Neural progenitor cell (in vitro differentiated cells): Measurements from ENCODE around the gene ZNF385C. TPM values are rescaled to one million over a fixed set of nuclear protein-coding genes. Genes with fewer than 3 reads are reported as not detected.
A peak's percentile ranks its signal among the peaks of the same experiment; 100 is the strongest.

ENCODE experiments used
- DNase-seq: peaks from one replicate; pipeline ENCODE4 v3.0.0-alpha.2; 2016; ENCODE audit warnings: low spot score
- H2AFZ ChIP-seq: fragments of 200-600 bp; sonication (generic); replicated peaks from 2 replicates; pipeline ENCODE4 v1.6.1; 2016; ENCODE audit warnings: antibody characterized with exemption
- H3F3A ChIP-seq: fragments of 200-600 bp; sonication (generic); 2 replicates; pipeline ENCODE4 v1.6.1; 2016; ENCODE audit warnings: antibody characterized with exemption, low read depth
- H3K27ac ChIP-seq: fragments of 200-600 bp; sonication (generic); 2 replicates; pipeline ENCODE4 v1.5.1; 2016; ENCODE audit warnings: mild to moderate bottlenecking
- H3K27me3 ChIP-seq: fragments of 200-600 bp; sonication (generic); 2 replicates; pipeline ENCODE4 v1.6.1; 2016; ENCODE audit warnings: mild to moderate bottlenecking, moderate library complexity
- H3K36me3 ChIP-seq: fragments of 200-600 bp; sonication (generic); 2 replicates; pipeline ENCODE4 v1.5.1; 2016
- H3K4me1 ChIP-seq: fragments of 200-600 bp; sonication (generic); 2 replicates; pipeline ENCODE4 v1.6.1; 2016; ENCODE audit warnings: mixed run types
- H3K4me2 ChIP-seq: fragments of 200-600 bp; sonication (generic); 2 replicates; pipeline ENCODE4 v1.6.1; 2016
- H3K4me3 ChIP-seq: fragments of 200-600 bp; sonication (generic); 2 replicates; pipeline ENCODE4 v1.5.1; 2016
- H3K79me2 ChIP-seq: fragments of 200-600 bp; sonication (generic); 2 replicates; pipeline ENCODE4 v1.6.1; 2016; ENCODE audit warnings: low read depth
- H3K9ac ChIP-seq: fragments of 200-600 bp; sonication (generic); 2 replicates; pipeline ENCODE4 v1.6.1; 2016
- H3K9me3 ChIP-seq: fragments of 200-600 bp; sonication (generic); 2 replicates; pipeline ENCODE4 v1.5.1; 2016; ENCODE audit warnings: low read depth
- H4K20me1 ChIP-seq: fragments of 200-600 bp; sonication (generic); 2 replicates; pipeline ENCODE4 v1.6.1; 2016; ENCODE audit warnings: low read depth
- H3K27ac Mint-ChIP-seq: 3 replicates; pipeline ENCODE4 v1.8.0; 2021; ENCODE audit warnings: mixed read lengths
- H3K27me3 Mint-ChIP-seq: 2 replicates; pipeline ENCODE4 v1.8.0; 2022; ENCODE audit warnings: low read depth, mild to moderate bottlenecking, inconsistent platforms, moderate library complexity, mixed read lengths; ENCODE audit not compliant: insufficient read depth
- H3K36me3 Mint-ChIP-seq: 3 replicates; pipeline ENCODE4 v1.8.0; 2021; ENCODE audit warnings: mixed read lengths
- H3K4me1 Mint-ChIP-seq: 3 replicates; pipeline ENCODE4 v1.8.0; 2021; ENCODE audit warnings: mixed read lengths
- H3K4me3 Mint-ChIP-seq: 3 replicates; pipeline ENCODE4 v1.8.0; 2021; ENCODE audit warnings: mild to moderate bottlenecking, moderate library complexity, mixed read lengths
- H3K9me3 Mint-ChIP-seq: 3 replicates; pipeline ENCODE4 v1.8.0; 2020; ENCODE audit warnings: mixed read lengths
- CTCF ChIP-seq: fragments of 200-600 bp; sonication (generic); IDR thresholded peaks from 2 replicates; pipeline ENCODE4 v1.5.1; 2017; ENCODE audit warnings: antibody characterized with exemption, mild to moderate bottlenecking
- EZH2 ChIP-seq: fragments of 200-600 bp; sonication (generic); IDR thresholded peaks from 2 replicates; pipeline ENCODE4 v1.6.1; 2017; ENCODE audit warnings: antibody characterized with exemption, mild to moderate bottlenecking, moderate library complexity
- EZH2phosphoT487 ChIP-seq: fragments of 200-600 bp; sonication (generic); IDR thresholded peaks from 2 replicates; pipeline ENCODE4 v1.6.1; 2017; ENCODE audit warnings: antibody characterized with exemption
- total RNA-seq: library from RNA; depleted of rRNA; stranded (reverse); fragments of >200 nt; gene quantifications from 2 replicates; pipeline ENCODE4 v1.2.3, GENCODE V29; 2015; ENCODE audit warnings: low replicate concordance

The ZNF385C gene
- total RNA-seq, 1 donor from 2014 or later: 5.0 TPM

GRCh38 chr17:42055027-42055426, 43.2 kb downstream of the ZNF385C start:
- no peaks in the 10 kb centered on the region for H3K9me3 Mint-ChIP-seq
- Histone ChIP-seq H3F3A (peaks cover 31% of the 10 kb centered on the region), H3K9me3 (no peaks in the 10 kb centered on the region), H3K79me2 (no peaks in the 10 kb centered on the region), H3K36me3 (no peaks in the 10 kb centered on the region), H3K4me3 (peak overlapping the region; percentile 7), H3K9ac (no peak overlapping the region), H2AFZ (no peak overlapping the region), H3K4me1 (peaks cover 30% of the 10 kb centered on the region), H3K27ac (no peak overlapping the region), H3K27me3 (peaks cover 25% of the 10 kb centered on the region), H4K20me1 (no peaks in the 10 kb centered on the region), H3K4me2 (peak overlapping the region; percentile 61)
- DNase-seq: peak; percentile 67
- no peak for TF ChIP-seq EZH2phosphoT487
- no peak for TF ChIP-seq EZH2
- TF ChIP-seq CTCF: no peak
- H3K4me3 Mint-ChIP-seq: no peak overlapping the region
- H3K27ac Mint-ChIP-seq: peak overlapping the region; percentile 57
- H3K27me3 Mint-ChIP-seq: peaks cover 25% of the 10 kb centered on the region
- peaks cover 49% of the 10 kb centered on the region for H3K4me1 Mint-ChIP-seq
- H3K36me3 Mint-ChIP-seq: no peaks in the 10 kb centered on the region

- Histone ChIP-seq H3K36me3 (no peaks in the 10 kb centered on the region), H3K27ac (no peak overlapping the region), H3K4me3 (no peak overlapping the region), H2AFZ (no peak overlapping the region), H3F3A (peaks cover 31% of the 10 kb centered on the region), H3K79me2 (no peaks in the 10 kb centered on the region), H3K4me2 (peak overlapping the region; percentile 49), H3K4me1 (peaks cover 30% of the 10 kb centered on the region), H4K20me1 (no peaks in the 10 kb centered on the region), H3K27me3 (peaks cover 25% of the 10 kb centered on the region), H3K9me3 (no peaks in the 10 kb centered on the region), H3K9ac (no peak overlapping the region)
- H3K4me3 Mint-ChIP-seq: no peak overlapping the region
- no peaks in the 10 kb centered on the region for H3K36me3 Mint-ChIP-seq
- H3K27ac Mint-ChIP-seq: no peak overlapping the region
- peaks cover 25% of the 10 kb centered on the region for H3K27me3 Mint-ChIP-seq
- no peak for DNase-seq
- H3K9me3 Mint-ChIP-seq: no peaks in the 10 kb centered on the region
- TF ChIP-seq EZH2 (no peak), CTCF (no peak), EZH2phosphoT487 (no peak)
- peaks cover 56% of the 10 kb centered on the region for H3K4me1 Mint-ChIP-seq
These were observed 44.4 kb downstream of the ZNF385C start for GRCh38 chr17:42053731-42054500.

- Mint-ChIP-seq H3K4me3 (peak overlapping the region; percentile 27), H3K4me1 (peaks cover 56% of the 10 kb centered on the region), H3K36me3 (no peaks in the 10 kb centered on the region), H3K9me3 (no peaks in the 10 kb centered on the region), H3K27me3 (peaks cover 27% of the 10 kb centered on the region), H3K27ac (no peak overlapping the region)
- no peaks in the 10 kb centered on the region for H4K20me1 ChIP-seq
- H3F3A ChIP-seq: peaks cover 31% of the 10 kb centered on the region
- no peak overlapping the region for H3K27ac ChIP-seq
- H3K79me2 ChIP-seq: no peaks in the 10 kb centered on the region
- H3K9ac ChIP-seq: no peak overlapping the region
- DNase-seq: no peak
- H3K4me2 ChIP-seq: no peak overlapping the region
- peaks cover 30% of the 10 kb centered on the region for H3K4me1 ChIP-seq
- no peak overlapping the region for H2AFZ ChIP-seq
- no peaks in the 10 kb centered on the region for H3K36me3 ChIP-seq
- TF ChIP-seq CTCF (no peak), EZH2 (no peak), EZH2phosphoT487 (no peak)
- H3K27me3 ChIP-seq: peaks cover 25% of the 10 kb centered on the region
- no peaks in the 10 kb centered on the region for H3K9me3 ChIP-seq
- no peak overlapping the region for H3K4me3 ChIP-seq
These were observed 45.9 kb downstream of the ZNF385C start for GRCh38 chr17:42052346-42052877.
